MM.1S (cell line): ENCODE data around the gene STRN.

Experiments
- DNase-seq: peaks from one replicate; pipeline ENCODE4 v3.0.0-alpha.2; 2015
- H2AFZ ChIP-seq: fragments of 300-600 bp; sonication (generic); 2 replicates; pipeline ENCODE4 v1.6.0; 2016; ENCODE audit warnings: antibody characterized with exemption, low read length
- H3F3A ChIP-seq: fragments of 300-600 bp; sonication (generic); 2 replicates; pipeline ENCODE4 v1.6.1; 2016; ENCODE audit warnings: mild to moderate bottlenecking, antibody characterized with exemption, low read length, moderate library complexity, mixed read lengths; ENCODE audit not compliant: insufficient read depth
- H3K27ac ChIP-seq: fragments of 300-600 bp; sonication (generic); 2 replicates; pipeline ENCODE4 v1.5.1; 2016; ENCODE audit warnings: mild to moderate bottlenecking, low read length
- H3K27me3 ChIP-seq: fragments of 300-600 bp; sonication (generic); replicated peaks from 2 replicates; pipeline ENCODE4 v1.6.0; 2016; ENCODE audit warnings: low read length; ENCODE audit not compliant: insufficient read depth
- H3K36me3 ChIP-seq: fragments of 300-600 bp; sonication (generic); replicated peaks from 2 replicates; pipeline ENCODE4 v1.6.1; 2016; ENCODE audit warnings: mild to moderate bottlenecking, low read length, mixed read lengths; ENCODE audit not compliant: insufficient read depth
- H3K4me1 ChIP-seq: fragments of 300-600 bp; sonication (generic); 2 replicates; pipeline ENCODE4 v1.6.1; 2016; ENCODE audit warnings: low read length, mixed read lengths
- H3K4me2 ChIP-seq: fragments of 300-600 bp; sonication (generic); 2 replicates; pipeline ENCODE4 v1.6.0; 2016; ENCODE audit warnings: low read depth, low read length
- H3K4me3 ChIP-seq: fragments of 300-600 bp; sonication (generic); 2 replicates; pipeline ENCODE4 v1.5.1; 2016; ENCODE audit warnings: low read length, mixed read lengths
- H3K79me2 ChIP-seq: fragments of 300-600 bp; sonication (generic); 2 replicates; pipeline ENCODE4 v1.6.1; 2016; ENCODE audit warnings: mixed run types, low read length, mixed read lengths
- H3K9ac ChIP-seq: fragments of 300-600 bp; sonication (generic); 2 replicates; pipeline ENCODE4 v1.6.1; 2016; ENCODE audit warnings: low read length, mixed read lengths
- H3K9me2 ChIP-seq: fragments of 300-600 bp; sonication (generic); replicated peaks from 2 replicates; pipeline ENCODE4 v1.6.1; 2016; ENCODE audit warnings: mild to moderate bottlenecking, low read length, mixed read lengths; ENCODE audit not compliant: insufficient read depth
- H3K9me3 ChIP-seq: fragments of 300-600 bp; sonication (generic); replicated peaks from 2 replicates; pipeline ENCODE4 v1.6.1; 2016; ENCODE audit warnings: mild to moderate bottlenecking, low read length, mixed read lengths; ENCODE audit not compliant: insufficient read depth
- H4K20me1 ChIP-seq: fragments of 300-600 bp; sonication (generic); 2 replicates; pipeline ENCODE4 v1.6.1; 2016; ENCODE audit warnings: mild to moderate bottlenecking, low read length, moderate library complexity, mixed read lengths; ENCODE audit not compliant: insufficient read depth
- CTCF ChIP-seq: fragments of 300-600 bp; sonication (generic); IDR thresholded peaks from 2 replicates; pipeline ENCODE4 v1.5.1; 2016; ENCODE audit warnings: antibody characterized with exemption, low read length, mixed read lengths
- EZH2 ChIP-seq: fragments of 300-600 bp; sonication (generic); optimal IDR thresholded peaks from 2 replicates; pipeline ENCODE3; 2017; ENCODE audit warnings: low read depth, mild to moderate bottlenecking, antibody characterized with exemption, low read length, mixed read lengths
- EZH2phosphoT487 ChIP-seq: fragments of 300-600 bp; sonication (generic); IDR thresholded peaks from 2 replicates; pipeline ENCODE4 v1.6.1; 2018; ENCODE audit warnings: antibody characterized with exemption, low read length

Gene STRN

DNA sequence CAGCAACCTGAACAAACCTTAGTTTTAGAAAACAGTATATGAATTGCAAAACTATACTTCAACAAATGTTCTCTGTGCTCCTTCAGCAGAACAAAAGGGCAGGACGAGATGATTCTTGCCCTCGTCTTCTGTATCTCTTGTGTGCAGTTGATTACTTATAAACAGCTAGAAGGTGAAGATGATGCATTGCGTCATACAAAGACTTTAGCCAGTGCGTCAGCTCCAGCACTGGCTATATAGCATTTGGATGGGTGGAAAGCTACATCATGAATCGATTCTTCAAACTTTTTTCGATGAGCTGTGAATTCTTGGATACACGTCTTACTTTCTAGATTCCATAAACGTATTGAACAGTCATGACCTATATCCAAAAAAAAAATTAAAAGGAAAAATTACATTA is 117.1 kb downstream of the STRN start:
- no peaks in the 10 kb centered on the region for H3K36me3 ChIP-seq
- no peak for TF ChIP-seq CTCF
- TF ChIP-seq EZH2phosphoT487 = no peak
- no peak for TF ChIP-seq EZH2
- no peak overlapping the region for H3K9ac ChIP-seq
- no peaks in the 10 kb centered on the region for H3K27me3 ChIP-seq
- no peak overlapping the region for H2AFZ ChIP-seq
- H3K9me3 ChIP-seq = no peaks in the 10 kb centered on the region
- H3K4me2 ChIP-seq = no peak overlapping the region
- no peaks in the 10 kb centered on the region for H3K79me2 ChIP-seq
- DNase-seq = no peak
- H3K9me2 ChIP-seq = no peaks in the 10 kb centered on the region
- no peak overlapping the region for H3K4me3 ChIP-seq
- H3F3A ChIP-seq = no peaks in the 10 kb centered on the region
- no peak overlapping the region for H3K27ac ChIP-seq
- no peaks in the 10 kb centered on the region for H4K20me1 ChIP-seq
- no peaks in the 10 kb centered on the region for H3K4me1 ChIP-seq

GRCh38 chr2:36843838-36844237 is 122.5 kb downstream of the STRN start:
- no peaks in the 10 kb centered on the region for H3K4me1 ChIP-seq
- TF ChIP-seq EZH2 = no peak
- no peak for TF ChIP-seq EZH2phosphoT487
- no peak for TF ChIP-seq CTCF
- no peak overlapping the region for H3K27ac ChIP-seq
- no peak overlapping the region for H3K4me2 ChIP-seq
- no peak for DNase-seq
- H3K4me3 ChIP-seq = no peak overlapping the region
- H2AFZ ChIP-seq = no peak overlapping the region
- no peaks in the 10 kb centered on the region for H3K9me2 ChIP-seq
- no peak overlapping the region for H3K9ac ChIP-seq
- no peaks in the 10 kb centered on the region for H3K36me3 ChIP-seq
- no peaks in the 10 kb centered on the region for H3K27me3 ChIP-seq
- H3K9me3 ChIP-seq = no peaks in the 10 kb centered on the region
- H3F3A ChIP-seq = no peaks in the 10 kb centered on the region
- no peaks in the 10 kb centered on the region for H3K79me2 ChIP-seq
- no peaks in the 10 kb centered on the region for H4K20me1 ChIP-seq

- Histone ChIP-seq H3K9me3 (no peaks in the 10 kb centered on the region), H4K20me1 (no peaks in the 10 kb centered on the region), H3K79me2 (no peaks in the 10 kb centered on the region), H3K4me1 (no peaks in the 10 kb centered on the region), H3F3A (no peaks in the 10 kb centered on the region), H2AFZ (no peak overlapping the region), H3K27ac (no peak overlapping the region), H3K36me3 (no peaks in the 10 kb centered on the region), H3K4me3 (no peak overlapping the region), H3K9ac (no peak overlapping the region), H3K27me3 (no peaks in the 10 kb centered on the region), H3K4me2 (no peak overlapping the region), H3K9me2 (no peaks in the 10 kb centered on the region)
- DNase-seq = no peak
- no peak for TF ChIP-seq EZH2phosphoT487
Observed at GRCh38 chr2:36839976-36840617, 126.2 kb downstream of the STRN start.

GRCh38 chr2:36834731-36835524 is 131.4 kb downstream of the STRN start:
- H3K4me2 ChIP-seq = no peak overlapping the region
- DNase-seq = no peak
- H3K4me3 ChIP-seq = no peak overlapping the region
- no peak overlapping the region for H3K9ac ChIP-seq
- TF ChIP-seq EZH2phosphoT487 = no peak
- no peak for TF ChIP-seq CTCF
- no peak for TF ChIP-seq EZH2
- H3K4me1 ChIP-seq = no peaks in the 10 kb centered on the region
- H2AFZ ChIP-seq = no peak overlapping the region
- no peaks in the 10 kb centered on the region for H3K9me2 ChIP-seq
- no peaks in the 10 kb centered on the region for H3K79me2 ChIP-seq
- H3K27me3 ChIP-seq = no peaks in the 10 kb centered on the region
- no peaks in the 10 kb centered on the region for H3K9me3 ChIP-seq
- no peaks in the 10 kb centered on the region for H3F3A ChIP-seq
- H3K36me3 ChIP-seq = no peaks in the 10 kb centered on the region
- no peak overlapping the region for H3K27ac ChIP-seq
- no peaks in the 10 kb centered on the region for H4K20me1 ChIP-seq
